ENCODE data around the gene PLCL2.

Gene PLCL2

DNA sequence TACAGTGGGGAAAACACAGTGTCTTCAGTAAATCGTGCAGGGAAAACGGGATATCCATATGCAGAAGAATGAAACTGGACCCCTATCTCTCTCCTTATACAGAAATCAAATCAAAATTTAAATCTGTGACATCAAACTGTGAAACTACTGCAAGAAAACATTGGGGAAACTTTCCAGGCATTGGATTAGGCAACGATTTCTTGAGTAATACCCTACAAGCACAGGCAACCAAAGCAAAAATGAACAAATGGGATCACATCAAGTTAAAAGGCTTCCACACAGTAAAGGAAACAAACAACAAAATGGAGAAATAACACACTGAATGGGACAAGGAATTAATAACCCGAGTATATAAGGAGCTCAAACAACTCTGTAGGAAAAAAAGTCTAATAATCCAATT, 165.3 kb downstream of the PLCL2 start:
- DNase-seq, result no peak

DNA sequence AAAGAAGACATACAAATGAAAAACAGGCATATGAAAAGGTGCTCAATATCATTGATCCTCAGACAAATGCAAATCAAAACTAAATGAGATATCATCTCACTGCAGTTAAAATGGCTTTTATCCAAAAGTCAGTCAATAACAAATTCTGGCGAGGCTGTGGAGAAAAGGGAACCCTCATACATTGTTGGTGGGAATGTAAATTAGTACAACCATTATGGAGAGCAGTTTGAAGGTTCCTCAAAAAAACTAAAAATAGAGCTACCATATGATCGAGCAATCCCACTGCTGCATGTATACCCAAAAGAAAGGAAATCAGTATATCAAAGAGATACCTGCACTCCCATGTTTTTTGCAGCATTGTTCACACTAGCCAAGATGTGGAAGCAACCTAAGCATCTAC, 165.8 kb downstream of the PLCL2 start:
- no peak for DNase-seq

DNA sequence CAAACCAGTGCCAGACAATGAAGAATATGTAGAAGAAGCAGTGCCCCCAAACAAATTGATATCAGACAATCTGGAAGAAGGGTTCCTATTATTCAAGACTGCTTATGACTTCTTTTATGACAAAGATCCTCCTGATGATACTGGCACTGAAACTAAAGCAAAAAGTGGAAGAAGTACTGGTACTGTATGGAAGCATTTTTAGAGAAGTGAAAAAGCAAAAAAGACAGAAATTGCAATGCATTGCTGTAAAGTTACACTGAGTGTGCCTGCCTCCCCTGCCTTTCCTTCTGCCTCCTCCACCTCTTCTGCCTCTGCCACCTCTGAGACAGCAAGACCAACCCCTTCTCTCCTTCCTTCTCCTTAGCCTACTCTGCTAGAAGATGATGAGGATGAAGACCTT, 167.6 kb downstream of the PLCL2 start:
- DNase-seq, result no peak

- no peak for DNase-seq
Measured at GRCh38 chr3:17054301-17054981, 169.7 kb downstream of the PLCL2 start.

- DNase-seq, result no peak
Measured at GRCh38 chr3:17054982-17055343, 170.2 kb downstream of the PLCL2 start.

DNA sequence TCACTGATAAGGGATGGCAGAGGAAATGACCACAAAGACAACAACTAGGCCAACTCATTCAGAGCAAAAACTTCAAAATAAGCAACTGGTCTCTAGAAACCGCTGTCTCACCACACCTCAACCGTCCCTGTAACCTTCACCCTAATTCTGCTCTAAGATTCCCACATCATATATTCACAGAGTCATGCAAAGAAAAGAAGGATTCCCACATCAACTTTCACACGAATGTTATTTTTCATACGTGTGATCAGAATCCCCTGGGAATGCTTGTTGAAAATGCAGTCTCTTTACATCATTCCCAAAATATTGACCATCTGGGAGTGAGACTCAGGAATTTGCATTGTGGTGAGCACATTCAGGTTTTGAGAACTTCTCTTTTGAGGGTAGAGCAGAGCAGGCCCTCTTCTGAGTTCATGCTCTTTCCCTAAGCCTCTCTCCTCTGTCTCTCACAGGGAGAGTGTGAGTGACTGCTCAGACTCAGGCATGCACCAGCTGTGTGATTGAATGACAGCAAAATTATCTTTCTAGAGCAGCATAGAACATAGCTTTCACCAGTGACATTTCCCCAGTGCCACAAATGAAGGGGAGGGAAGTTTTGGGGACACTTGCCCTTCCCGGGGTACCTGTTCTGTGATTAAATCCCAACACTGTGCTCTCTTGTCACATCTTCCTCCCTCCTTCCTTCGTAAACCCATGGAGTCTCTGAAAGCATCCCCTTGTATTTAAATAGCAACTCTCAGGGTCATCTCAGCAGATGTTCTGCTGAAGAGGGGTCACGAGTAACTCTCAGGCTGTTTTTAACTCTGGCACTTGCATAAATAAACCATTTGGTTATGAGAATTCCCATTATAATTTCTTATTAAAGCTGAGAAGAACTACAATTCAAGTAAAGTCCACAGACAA, 170.9 kb downstream of the PLCL2 start:
- DNase-seq, result no peak

GRCh38 chr3:17057321-17057720, 172.6 kb downstream of the PLCL2 start:
- no peak for DNase-seq

DNA sequence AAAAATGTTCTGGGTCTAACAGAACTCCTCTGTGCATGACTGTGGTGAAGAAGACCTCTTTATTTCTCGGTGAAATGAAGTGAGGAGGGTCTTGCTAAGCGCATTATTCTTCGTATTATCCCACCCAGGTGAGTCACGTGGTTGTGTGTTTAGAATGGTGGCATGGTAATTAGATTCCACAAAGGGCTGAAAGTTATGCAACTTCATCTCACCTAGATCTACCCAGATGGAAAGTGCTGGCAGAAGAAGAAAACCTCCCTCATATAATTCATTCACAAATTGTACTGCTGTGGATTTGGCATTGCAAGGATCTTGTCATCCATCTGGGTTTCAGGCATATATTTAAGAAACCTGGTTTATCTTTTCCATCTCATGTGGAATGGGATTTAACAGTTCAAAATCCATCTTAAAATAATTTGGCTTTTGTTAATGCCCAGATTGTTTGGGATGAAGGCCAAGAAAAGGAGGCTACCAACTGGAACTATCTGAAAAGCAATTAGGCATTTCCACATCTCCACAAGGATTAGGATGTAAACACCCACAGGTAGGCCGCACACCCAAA, 175.3 kb downstream of the PLCL2 start:
- DNase-seq, result no peak

DNA sequence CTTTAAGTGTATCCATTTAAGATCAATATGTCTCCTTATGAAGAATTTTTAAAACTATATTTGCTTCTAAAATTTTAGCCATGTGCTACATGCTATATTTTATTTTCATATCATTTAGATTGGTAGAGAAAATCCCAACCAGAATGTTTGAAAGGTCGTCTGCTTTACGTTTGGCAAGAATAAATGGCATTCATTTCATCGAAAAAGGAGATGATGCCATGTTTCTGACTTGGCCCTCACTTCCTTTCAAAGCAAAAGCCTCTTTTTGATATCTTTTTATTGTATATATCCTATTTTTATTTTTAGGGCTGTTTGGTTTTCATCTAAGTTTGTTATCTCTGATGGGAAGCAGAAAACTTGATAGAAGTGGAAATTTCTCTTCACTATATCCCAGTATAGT, 176.2 kb downstream of the PLCL2 start:
- no peak for DNase-seq

DNA sequence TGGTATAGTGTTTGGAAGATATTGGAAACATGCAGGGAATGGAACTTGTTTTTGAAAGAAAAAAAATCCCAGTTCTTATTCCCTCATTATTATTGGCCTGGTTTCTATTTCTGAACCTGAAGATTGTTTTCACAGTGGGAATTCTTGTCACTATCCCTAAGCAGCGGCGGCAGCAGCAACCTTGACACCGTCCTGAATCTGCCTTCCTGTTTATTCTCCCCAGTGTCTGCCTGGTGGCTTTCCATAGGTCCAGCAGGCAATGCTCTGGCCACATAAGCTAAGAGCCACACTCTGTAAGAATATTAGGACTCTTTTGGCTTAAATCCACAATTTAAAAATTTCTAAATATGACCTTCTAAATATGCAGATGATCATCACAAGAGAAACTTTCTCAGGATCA, 178.0 kb downstream of the PLCL2 start:
- no peak for DNase-seq

DNA sequence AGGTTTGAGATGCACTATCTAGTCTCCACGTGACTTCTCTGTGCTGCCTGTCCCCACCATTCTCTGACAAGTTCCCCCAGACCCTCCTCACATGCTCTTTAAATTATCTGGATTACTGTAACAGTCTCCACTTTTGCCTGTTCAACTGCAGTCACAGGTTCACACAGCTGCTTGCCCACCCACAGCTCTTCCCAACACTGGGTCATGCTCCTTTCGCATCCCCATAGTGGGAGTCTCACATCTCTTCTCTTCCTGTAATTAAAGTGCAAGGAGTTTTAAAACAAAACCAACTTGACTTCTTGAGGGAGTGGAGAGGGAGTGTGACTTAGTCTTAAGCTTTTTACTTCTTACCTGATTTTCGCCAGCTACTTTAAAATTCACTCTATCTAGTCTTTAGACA, 178.8 kb downstream of the PLCL2 start:
- DNase-seq, result no peak

DNA sequence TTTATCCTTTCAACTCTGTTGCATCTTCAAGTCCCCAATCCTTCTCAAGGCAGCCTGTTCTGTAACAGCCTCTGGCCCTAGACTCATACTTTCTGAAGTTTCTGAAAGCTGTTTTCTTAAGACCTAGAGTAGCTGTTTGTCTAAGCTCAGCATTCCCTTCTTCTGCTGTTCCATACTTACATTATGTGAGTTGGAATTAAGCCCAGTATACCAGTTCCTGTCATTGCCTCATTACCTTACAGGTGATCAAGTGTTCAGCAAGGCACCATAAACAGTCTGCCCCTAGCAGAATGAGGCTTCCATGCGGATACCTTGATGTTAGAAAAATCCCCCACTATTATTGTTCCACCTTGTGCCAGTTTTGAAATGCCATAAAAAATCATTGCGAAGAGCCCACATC, 180.6 kb downstream of the PLCL2 start:
- DNase-seq, result no peak

DNA sequence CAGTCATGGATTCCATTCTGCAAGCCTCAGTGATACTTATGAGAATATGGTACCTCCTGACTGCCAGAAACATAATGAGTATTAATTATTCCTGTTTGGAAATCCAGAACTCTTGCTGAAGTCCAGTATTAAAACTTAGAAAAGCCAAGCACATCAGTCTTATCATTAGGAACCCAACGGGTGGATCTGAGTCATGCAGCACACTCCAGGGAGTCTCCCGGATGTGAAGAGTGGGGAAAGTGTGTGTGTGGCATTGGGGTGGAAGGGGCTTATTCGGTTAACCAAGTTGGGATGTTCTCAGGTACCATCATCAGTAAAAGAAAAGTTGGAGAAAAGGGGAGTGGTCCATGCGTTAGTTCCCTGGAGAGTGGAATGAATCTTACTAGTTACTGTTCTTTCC, 181.1 kb downstream of the PLCL2 start:
- DNase-seq, result no peak

DNA sequence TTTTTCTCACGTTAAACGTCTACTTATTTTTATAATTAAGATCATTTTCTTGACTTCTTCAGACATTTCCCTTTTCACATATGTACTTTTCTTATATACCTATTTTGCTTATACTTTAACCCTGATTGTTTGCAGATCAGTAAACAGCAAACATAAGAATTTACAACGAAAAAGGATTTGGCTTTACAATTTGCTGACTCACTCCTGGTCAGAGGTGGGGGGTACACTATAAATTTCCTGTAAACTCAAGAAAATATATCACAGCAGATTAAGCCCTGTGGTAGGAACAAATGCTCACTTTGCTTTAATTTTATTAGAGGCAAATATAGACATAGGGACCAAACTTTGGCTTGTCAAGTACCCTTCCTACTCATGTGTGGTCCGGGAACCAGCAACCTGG, 185.0 kb downstream of the PLCL2 start:
- no peak for DNase-seq

DNA sequence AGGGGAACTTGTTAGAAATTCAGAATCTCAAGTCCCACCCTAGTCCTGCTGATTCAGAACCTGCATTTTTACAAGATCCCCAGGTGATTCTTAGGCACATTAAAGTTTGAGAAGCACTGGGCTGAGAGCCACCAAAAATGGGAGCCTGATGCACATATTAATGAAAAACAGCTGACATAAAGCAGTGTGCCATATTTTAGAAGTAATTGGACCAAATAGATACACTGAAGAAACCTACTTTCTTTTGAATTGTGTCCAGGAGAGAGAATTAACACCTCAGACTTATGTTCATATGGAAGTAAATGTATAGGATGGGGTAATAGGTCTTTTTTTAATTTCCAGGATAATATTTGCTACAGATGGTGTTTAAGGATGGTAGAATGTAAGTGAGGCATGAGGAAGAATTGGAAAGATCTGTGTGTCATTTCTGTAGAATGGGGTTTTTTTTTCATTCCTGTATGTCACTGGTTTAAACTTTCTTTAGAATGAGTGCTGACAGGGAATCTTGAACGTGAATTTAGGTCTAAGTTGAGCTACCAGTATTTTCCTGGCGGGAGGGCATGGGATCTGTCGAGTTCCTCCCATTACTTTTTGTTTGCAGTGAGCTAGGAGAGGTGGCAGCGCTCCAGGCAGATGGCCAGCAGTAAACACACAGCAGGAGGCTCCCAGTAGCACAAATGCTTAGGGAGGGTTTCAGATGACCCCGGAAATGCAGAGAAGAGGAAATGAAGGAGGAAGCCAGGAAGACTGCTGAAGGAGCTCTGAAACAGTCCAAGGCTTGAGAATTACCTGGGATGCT, 185.6 kb downstream of the PLCL2 start:
- DNase-seq, result no peak

DNA sequence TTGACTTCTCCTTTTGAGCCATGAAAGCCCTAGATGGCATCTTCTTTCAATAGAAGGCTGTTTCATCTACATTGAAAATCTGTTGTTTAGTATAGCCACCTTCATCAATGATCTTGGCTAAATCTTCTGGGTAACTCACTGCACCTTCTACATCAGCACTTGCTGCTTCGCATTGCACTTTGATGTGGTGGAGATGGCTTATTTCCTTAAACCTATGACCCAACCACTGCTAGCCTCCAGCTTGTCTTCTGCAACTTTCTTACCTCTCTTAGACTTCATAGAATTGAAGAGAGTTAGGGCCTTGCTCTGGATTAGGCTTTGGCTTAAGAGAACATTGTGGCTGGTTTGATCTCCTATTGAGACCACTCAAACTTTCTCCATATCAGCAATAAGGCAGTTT, 189.8 kb downstream of the PLCL2 start:
- DNase-seq, result no peak

GRCh38 chr3:17075358-17075757, 190.6 kb downstream of the PLCL2 start:
- DNase-seq, result no peak

DNA sequence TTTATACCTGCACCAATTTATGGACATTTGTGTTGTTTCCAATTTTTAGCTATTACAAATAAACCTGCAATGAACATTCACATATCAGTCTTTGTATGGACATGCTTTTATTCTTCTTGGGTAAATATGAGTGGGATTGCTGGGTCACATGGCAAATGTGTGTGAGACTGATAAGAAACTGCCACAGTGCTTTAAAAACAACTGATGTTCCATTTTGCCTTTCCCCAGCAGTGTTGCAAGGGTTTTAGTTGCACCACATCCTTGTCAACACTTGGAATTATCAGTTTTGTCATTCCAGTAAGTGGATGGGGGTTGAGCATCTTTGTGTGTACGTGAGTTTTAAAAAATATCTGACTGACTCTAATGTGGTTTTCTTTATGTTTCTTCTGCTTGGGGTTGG, 191.2 kb downstream of the PLCL2 start:
- DNase-seq, result no peak

DNA sequence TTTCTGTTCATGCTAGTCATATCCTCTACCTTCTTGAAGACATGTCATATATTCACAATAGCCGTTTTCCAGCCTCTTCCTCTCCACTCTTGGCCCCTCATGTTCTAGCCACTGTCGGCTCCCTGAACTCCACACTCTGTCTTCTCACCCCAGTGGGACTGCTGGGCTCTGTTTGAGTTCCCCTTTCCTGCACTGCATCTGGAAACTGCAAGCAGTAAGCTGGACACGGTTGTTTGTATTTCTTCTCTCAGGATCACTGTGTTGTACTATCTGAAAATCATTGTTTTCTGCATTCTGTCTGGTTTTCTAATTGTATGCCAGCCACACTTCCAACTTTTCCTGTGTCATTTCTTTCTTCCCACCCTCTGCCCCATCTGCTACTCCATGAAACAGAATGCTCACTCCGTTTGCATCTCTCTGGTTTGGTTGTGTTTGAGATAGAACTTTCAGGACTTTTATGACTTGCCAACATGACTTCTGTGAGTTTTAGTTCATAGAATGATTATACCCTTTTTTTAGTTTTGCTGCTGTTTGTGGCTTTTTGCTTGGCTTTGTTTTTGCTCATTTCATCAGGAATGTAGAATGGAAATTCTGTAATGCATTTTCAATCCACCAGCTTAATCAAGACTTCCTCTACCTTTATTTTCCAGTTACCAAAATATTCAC, 192.3 kb downstream of the PLCL2 start:
- no peak for DNase-seq

- DNase-seq, result no peak
Measured at GRCh38 chr3:17077606-17078005, 192.9 kb downstream of the PLCL2 start.

DNA sequence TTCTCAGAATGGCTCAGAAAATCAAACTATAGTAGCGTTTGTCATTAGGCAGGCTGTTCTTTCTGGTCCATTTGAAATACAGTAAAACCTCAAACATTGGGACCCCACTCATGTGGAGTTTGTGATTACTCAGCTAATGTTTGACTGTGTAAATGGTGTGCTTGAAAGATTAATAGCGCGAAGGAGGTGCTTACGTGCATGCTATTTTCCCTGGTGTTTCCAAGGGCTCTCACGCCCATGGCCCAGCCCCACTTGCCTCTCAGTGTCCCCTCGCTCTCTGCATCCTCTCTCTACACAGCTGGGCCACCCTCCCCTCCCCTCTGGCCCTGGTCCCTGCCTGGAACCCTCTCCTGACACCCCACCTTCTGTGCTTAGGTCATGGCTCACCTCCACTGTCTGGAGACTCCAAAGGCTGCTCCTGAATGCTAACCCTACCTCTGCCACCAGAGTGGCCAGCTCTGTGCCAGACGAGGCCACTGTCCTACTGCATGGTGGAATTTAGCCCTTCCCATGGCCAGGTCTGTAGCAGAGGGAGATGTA, 194.2 kb downstream of the PLCL2 start:
- DNase-seq, result no peak

GRCh38 chr3:17079933-17080332, 195.2 kb downstream of the PLCL2 start:
- DNase-seq, result no peak

DNA sequence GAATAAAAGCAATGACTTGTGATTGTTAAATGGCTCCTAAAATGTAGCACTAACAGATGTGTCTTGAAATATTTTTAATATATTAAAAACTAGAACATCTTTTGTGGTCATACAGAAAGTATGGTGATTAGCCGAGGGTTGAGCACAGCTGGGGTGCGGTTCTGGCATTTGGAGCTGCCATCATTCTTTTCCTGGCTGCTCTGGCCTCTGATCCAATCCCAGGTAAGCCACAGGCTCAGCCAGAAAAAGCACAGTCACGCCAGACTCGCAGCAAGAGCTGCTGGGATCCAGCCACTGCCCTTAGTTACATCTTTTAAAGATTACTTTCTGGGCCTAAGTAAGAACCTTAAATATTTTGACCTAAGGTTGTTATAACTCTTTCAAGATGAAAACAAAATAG, 196.8 kb downstream of the PLCL2 start:
- no peak for DNase-seq
